SH-SY5Y (cell line): ENCODE data around the gene HOXD8.

ENCODE experiments used
- GATA2 ChIP-seq: IDR thresholded peaks from 2 replicates; pipeline ENCODE4 v1.6.1; 2011; ENCODE audit warnings: mild to moderate bottlenecking, low read depth, low read length
- GATA3 ChIP-seq: IDR thresholded peaks from 2 replicates; pipeline ENCODE4 v1.6.1; 2011; ENCODE audit warnings: low read depth, mild to moderate bottlenecking, low read length, moderate library complexity

The HOXD8 gene

GRCh38 chr2:176145085-176145969 is 15.8 kb downstream of the HOXD8 start:
- no peak for TF ChIP-seq GATA2
- no peak for TF ChIP-seq GATA3

GRCh38 chr2:176146101-176146500 is 16.6 kb downstream of the HOXD8 start:
- no peak for TF ChIP-seq GATA3
- TF ChIP-seq GATA2: no peak

GRCh38 chr2:176146645-176147044 is 17.1 kb downstream of the HOXD8 start:
- TF ChIP-seq GATA3: no peak
- no peak for TF ChIP-seq GATA2

DNA sequence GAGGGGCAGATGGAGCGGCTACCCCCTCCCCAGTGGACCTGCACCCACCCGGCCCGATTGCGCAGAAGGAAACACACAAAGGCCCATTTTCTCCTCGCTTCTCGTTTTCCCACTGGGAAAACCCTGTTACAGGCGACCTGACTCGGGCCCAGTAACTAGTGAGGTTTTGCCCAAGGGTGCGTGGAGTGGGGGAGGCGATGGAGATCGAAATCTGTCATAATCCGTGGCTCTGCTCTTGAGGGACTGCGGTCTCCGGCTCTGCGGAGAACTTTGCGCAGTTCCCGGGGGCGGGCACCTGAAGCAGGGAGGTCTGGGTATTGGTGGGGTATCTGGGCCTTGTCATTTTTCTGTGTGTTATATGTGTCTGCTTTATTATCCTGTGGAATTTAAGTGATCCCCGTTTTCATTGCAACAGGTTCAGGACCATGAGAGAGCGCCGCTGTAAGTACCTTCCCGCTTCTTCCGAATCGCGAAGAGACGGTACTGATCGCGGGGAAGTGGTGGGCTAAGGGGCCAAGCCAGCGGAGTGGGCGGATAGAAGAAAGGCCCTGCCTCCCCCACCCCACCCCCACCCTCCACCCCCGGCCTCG is 17.8 kb downstream of the HOXD8 start:
- TF ChIP-seq GATA3 (no peak), GATA2 (no peak; the same call in 1 of the 2 replicates)

DNA sequence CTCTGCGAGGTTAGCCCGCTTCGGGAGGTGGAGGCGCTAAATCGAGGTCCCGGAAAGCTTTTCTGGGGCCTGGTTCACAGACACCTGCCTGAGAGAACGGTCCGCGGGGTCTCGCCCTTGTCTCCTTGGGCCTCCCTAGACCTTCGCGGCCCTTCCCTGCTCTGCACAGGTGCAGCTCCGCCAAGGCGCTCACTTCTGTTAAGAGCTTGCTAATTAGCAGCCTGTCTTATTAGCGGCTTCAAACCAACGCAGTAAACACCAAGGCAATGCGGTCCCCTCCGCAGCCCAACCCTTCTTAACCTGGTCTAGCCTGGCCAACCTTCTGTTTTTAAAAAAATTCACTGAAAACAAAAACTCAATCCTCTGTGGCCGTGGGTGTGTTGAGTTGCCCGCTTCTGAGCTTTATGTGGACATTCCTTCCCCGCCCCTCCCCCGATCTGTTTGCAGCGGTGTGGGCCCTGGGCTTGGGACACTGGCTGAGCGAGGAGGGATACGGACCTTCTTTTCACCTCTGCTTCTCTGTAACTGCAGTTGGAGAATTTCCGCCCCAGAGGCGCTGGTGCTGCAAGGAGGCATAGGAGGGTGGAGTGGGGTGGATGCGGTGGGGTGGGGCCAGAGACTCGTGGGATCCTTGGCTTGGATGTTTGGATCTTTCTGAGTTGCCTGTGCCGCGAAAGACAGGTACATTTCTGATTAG is 18.4 kb downstream of the HOXD8 start:
- TF ChIP-seq GATA3: no peak
- no peak for TF ChIP-seq GATA2

DNA sequence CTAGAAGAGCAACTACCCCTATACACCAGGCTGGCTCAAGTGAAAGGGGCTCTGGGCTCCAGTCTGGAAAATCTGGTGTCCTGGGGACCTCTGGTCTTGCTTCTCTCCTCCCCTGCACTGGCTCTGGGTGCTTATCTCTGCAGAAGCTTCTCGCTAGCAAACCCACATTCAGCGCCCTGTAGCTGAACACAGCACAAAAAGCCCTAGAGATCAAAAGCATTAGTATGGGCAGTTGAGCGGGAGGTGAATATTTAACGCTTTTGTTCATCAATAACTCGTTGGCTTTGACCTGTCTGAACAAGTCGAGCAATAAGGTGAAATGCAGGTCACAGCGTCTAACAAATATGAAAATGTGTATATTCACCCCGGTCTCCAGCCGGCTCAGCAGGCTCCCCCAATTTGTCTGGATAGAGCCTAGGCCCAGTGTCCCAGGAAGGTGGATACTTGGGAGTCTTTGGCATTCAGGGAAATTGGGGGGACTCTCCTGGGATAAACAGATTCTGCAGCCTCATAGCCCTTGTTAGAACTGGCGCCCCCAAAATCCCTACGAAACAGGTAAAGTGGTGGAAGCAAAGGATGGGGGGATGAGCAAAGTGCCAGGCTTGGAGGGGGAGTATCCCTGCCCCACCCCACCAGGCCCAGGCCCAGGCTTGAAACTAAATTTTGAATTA is 19.4 kb downstream of the HOXD8 start:
- TF ChIP-seq GATA2 (no peak), GATA3 (no peak)

DNA sequence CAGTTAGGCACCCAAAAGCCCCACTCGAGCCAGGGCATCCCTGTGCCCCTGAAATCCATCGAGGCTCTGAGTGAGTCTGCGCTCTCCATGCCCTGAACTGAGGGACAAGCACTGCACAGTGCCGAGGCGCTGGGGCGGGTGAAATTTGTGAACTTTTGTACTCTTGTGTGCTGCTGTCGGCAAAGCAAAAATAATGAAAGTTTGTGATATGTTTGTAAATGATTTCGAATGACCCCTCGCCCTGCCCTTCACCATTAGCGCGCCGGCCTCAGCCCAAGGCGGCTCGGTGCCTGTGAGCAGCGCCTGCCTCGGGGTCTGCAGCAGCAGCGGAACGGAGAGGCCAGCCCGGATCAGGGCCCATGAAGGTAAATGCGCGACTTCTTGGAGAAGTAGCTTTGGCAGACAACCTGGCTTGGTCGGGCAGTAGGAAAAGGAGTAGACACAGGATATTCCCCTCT is 20.0 kb downstream of the HOXD8 start:
- TF ChIP-seq GATA2 (no peak), GATA3 (no peak)

- no peak for TF ChIP-seq GATA2
- TF ChIP-seq GATA3: no peak
Observed at GRCh38 chr2:176149939-176150583, 20.6 kb downstream of the HOXD8 start.

DNA sequence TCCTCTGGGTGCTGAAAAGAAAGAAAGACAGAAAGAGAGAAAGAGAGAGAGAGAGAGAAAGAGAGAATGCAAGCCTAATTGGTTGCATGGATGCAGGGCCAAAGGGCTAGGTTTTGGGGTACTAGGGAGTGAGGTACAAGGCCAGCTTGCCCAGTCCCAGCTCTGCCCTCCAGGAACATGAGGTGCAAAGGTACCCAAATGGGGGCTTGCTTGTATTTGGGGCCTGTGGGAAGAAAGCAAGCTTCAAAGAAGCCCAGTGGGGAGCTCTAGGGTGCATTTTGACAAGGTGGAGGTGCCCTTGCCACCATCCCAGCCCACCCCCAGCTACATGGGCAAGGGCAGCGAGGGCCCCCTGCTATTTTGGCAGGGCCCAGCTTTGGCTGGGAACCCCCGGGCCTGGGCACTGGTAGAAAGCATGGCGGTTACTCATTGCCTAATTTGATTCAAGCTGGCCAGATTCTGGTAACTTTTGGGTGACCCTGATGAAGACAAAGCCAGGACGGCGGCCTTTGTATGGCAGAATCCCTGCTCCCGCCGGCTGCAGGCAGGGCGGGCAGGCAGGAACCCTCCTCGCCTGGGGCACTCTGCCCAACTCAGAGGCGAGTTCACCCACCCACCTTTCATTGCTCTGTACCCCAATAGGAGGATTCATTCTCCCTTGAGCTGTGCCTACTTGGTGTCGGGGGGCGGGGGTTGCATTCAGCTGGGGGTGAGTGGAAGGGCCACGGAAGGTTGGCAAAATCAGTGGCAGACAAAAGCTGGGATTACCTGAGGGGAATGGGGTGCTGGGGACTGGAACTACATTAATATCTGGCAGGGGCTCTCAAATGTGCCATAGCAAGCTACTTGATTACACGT is 21.3 kb downstream of the HOXD8 start:
- TF ChIP-seq GATA2 (no peak), GATA3 (no peak)

DNA sequence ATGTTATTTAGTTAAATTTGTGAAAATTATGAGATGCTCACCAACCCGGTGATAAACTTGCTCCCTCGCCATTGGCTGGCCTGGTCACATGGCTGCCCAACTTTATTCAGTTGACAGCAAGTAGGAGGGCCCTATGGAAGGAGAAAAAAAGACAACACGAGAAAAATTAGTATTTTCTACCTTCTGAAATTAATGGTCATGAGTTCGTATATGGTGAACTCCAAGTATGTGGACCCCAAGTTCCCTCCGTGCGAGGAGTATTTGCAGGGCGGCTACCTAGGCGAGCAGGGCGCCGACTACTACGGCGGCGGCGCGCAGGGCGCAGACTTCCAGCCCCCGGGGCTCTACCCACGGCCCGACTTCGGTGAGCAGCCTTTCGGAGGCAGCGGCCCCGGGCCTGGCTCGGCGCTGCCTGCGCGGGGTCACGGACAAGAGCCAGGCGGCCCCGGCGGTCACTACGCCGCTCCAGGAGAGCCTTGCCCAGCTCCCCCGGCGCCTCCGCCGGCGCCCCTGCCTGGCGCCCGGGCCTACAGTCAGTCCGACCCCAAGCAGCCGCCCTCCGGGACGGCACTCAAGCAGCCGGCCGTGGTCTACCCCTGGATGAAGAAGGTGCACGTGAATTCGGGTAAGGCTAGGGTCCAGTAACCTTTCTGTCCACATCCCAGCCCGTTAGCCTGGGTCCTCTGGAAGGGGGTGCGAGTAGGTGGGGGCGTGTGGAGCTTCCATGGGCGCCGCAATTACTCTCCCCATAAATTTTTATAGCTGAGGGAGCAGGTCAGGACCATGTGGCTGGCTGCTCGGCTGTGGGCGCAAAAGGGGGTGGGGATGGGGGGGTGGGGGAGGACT is 22.2 kb downstream of the HOXD8 start, which contains the start of gene HOXD4:
Gene HOXD4 (plus strand): TSS at position 109 of the 846 bp plus-strand sequence. CDS start 84 bp downstream, at position 193.
- no peak for TF ChIP-seq GATA3
- no peak for TF ChIP-seq GATA2

DNA sequence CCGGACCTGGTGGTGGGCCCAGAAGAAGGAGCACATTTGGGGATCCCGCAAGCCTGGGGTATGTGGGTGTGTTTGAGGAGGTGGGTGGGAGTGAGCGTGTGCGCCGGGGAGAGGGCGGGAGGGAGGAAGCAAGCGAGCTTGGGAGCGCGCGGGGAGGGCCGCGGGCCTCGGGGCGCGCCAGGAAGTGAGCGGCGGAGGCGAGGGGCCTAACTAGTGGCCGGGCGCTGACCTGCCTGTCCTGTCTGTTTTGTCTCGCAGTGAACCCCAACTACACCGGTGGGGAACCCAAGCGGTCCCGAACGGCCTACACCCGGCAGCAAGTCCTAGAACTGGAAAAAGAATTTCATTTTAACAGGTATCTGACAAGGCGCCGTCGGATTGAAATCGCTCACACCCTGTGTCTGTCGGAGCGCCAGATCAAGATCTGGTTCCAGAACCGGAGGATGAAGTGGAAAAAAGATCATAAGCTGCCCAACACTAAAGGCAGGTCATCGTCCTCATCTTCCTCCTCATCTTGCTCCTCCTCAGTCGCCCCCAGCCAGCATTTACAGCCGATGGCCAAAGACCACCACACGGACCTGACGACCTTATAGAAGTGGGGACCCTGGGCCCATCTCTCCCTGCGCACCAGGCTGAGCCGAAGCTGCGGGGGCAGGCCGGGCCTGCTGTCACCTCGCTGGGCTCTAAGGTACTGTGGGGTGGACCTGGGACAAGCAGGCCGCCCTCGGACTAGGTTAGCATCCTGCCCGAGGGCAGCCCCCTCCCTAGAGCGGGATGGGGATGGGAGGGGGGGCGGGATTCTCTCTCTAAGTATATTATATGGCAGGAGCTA is 23.1 kb downstream of the HOXD8 start:
- TF ChIP-seq GATA2 (no peak), GATA3 (no peak)
